Fibroblast of villous mesenchyme (primary cell): Measurements from ENCODE around the gene PPP1R12C. TPM values are rescaled to one million over a fixed set of nuclear protein-coding genes. Genes with fewer than 3 reads are reported as not detected.

Source experiments
- DNase-seq: peaks from one replicate; pipeline ENCODE4 v3.0.0-alpha.2; 2010; ENCODE audit warnings: low read depth
- H3K4me3 ChIP-seq: 2 replicates; pipeline ENCODE4 v1.5.1; 2011; ENCODE audit warnings: low read depth, mild to moderate bottlenecking, low read length
- CTCF ChIP-seq: IDR thresholded peaks from 2 replicates; pipeline ENCODE4 v1.5.1; 2012; ENCODE audit warnings: low read depth, mild to moderate bottlenecking, low read length; ENCODE audit not compliant: insufficient read depth
- total RNA-seq: library from RNA; depleted of rRNA; stranded (reverse); fragments of >200 nt; gene quantifications from 2 replicates; pipeline ENCODE4 v1.2.3, GENCODE V29; 2012

Gene PPP1R12C
- total RNA-seq, 1 donor: 49.7 TPM

- DNase-seq: no peak
- no peak for TF ChIP-seq CTCF
- no peak overlapping the region for H3K4me3 ChIP-seq
Measured at GRCh38 chr19:55077106-55077505, 40.3 kb downstream of the PPP1R12C start.

- TF ChIP-seq CTCF: no peak
- H3K4me3 ChIP-seq: no peak overlapping the region
- no peak for DNase-seq
Measured at GRCh38 chr19:55076321-55076720, 41.1 kb downstream of the PPP1R12C start.

- no peak for DNase-seq
- TF ChIP-seq CTCF: no peak
- H3K4me3 ChIP-seq: no peak within 1 kb of the TSS
Measured at GRCh38 chr19:55075371-55075998, 42.0 kb downstream of the PPP1R12C start, which contains the start of gene EPS8L1. TSS of gene EPS8L1 (plus strand) at chr19:55075869. CDS start at chr19:55076445, 576 bp downstream.

- no peak for TF ChIP-seq CTCF
- H3K4me3 ChIP-seq: no peak overlapping the region
- DNase-seq: no peak
Measured at GRCh38 chr19:55071913-55072312, 45.5 kb downstream of the PPP1R12C start.

- H3K4me3 ChIP-seq: no peak overlapping the region
- DNase-seq: peak; percentile 26
- no peak for TF ChIP-seq CTCF
Measured at GRCh38 chr19:55071129-55071502, 46.3 kb downstream of the PPP1R12C start.

- no peak for DNase-seq
- H3K4me3 ChIP-seq: no peak overlapping the region
- no peak for TF ChIP-seq CTCF
Measured at GRCh38 chr19:55070466-55071128, 46.8 kb downstream of the PPP1R12C start.
